ENCODE data around the gene PDE4B. TPM values are rescaled to one million over a fixed set of nuclear protein-coding genes. Genes with fewer than 3 reads are reported as not detected.
"Not testable (repeated sequence)": the region's sequence is repeated elsewhere in the genome, so short reads cannot be mapped to it uniquely, and the experiment has no call there.

Gene PDE4B
- total RNA-seq, 2 experiments from 2014 or later: 23.4 to 26.2 TPM

- intact Hi-C loops (cut with micrococcal nuclease): no loop called here
- Mint-ChIP-seq H3K4me1 (ENCODE audit: low read depth) (peaks cover 33% of the 10 kb centered on the region), H3K27ac (no peak overlapping the region), H3K27me3 (ENCODE audit: low read depth) (no peaks in the 10 kb centered on the region), H3K36me3 (ENCODE audit: low read depth) (no peaks in the 10 kb centered on the region), H3K4me3 (no peak overlapping the region), H3K9me3 (no peaks in the 10 kb centered on the region)
- DNase-seq: no peak
- CTCF ChIA-PET: interaction anchor here (0.7 to 1.6 kb wide), 5 partner anchors 9 to 50 kb away, joined by 3 to 5 read pairs (median 4); no protein-coding TSS in a partner anchor
Measured at GRCh38 chr1:66396212-66396890, 603.7 kb downstream of the PDE4B start.

GRCh38 chr1:66397192-66397591 lies 604.5 kb downstream of the PDE4B start:
- Mint-ChIP-seq H3K4me1 (ENCODE audit: low read depth) (peaks cover 38% of the 10 kb centered on the region), H3K9me3 (no peaks in the 10 kb centered on the region), H3K4me3 (no peak overlapping the region), H3K27me3 (ENCODE audit: low read depth) (no peaks in the 10 kb centered on the region), H3K36me3 (ENCODE audit: low read depth) (no peaks in the 10 kb centered on the region), H3K27ac (no peak overlapping the region)
- CTCF ChIA-PET: no interaction called here
- no peak for DNase-seq
- intact Hi-C loops (cut with micrococcal nuclease): no loop called here

- Mint-ChIP-seq H3K4me1 (ENCODE audit: low read depth) (peaks cover 38% of the 10 kb centered on the region), H3K4me3 (no peak overlapping the region), H3K27me3 (ENCODE audit: low read depth) (no peaks in the 10 kb centered on the region), H3K36me3 (ENCODE audit: low read depth) (no peaks in the 10 kb centered on the region), H3K9me3 (no peaks in the 10 kb centered on the region), H3K27ac (peak overlapping the region; percentile 82)
- CTCF ChIA-PET: interaction anchor here (0.7 to 2.8 kb wide), 5 partner anchors 24 to 184 kb away, joined by 3 to 10 read pairs (median 4); no protein-coding TSS in a partner anchor
- DNase-seq: peak; percentile 30
- intact Hi-C loops (cut with micrococcal nuclease): loop anchor here (1.0 to 2.0 kb wide), 15 partner anchors 11 to 588 kb away; no protein-coding TSS in a partner anchor
Measured at GRCh38 chr1:66399888-66400529, 607.3 kb downstream of the PDE4B start.

- peak; percentile 27 for DNase-seq
- H3K27me3 Mint-ChIP-seq (ENCODE audit: low read depth): no peaks in the 10 kb centered on the region
- peak overlapping the region; percentile 82 for H3K27ac Mint-ChIP-seq
- no peak overlapping the region for H3K4me3 Mint-ChIP-seq
- CTCF ChIA-PET: interaction anchor here (0.9 to 2.8 kb wide), 3 partner anchors 36 to 55 kb away, joined by 3 to 10 read pairs (median 3); no protein-coding TSS in a partner anchor
- H3K36me3 Mint-ChIP-seq (ENCODE audit: low read depth): no peaks in the 10 kb centered on the region
- peaks cover 38% of the 10 kb centered on the region for H3K4me1 Mint-ChIP-seq (ENCODE audit: low read depth)
- H3K9me3 Mint-ChIP-seq: no peaks in the 10 kb centered on the region
- intact Hi-C loops (cut with micrococcal nuclease): loop anchor here (1.0 to 2.0 kb wide), 15 partner anchors 11 to 588 kb away; no protein-coding TSS in a partner anchor
Measured at GRCh38 chr1:66400660-66401059, 608.0 kb downstream of the PDE4B start.

GRCh38 chr1:66401244-66401643 lies 608.5 kb downstream of the PDE4B start:
- H3K4me3 Mint-ChIP-seq: no peak overlapping the region
- CTCF ChIA-PET: interaction anchor here (0.9 to 2.8 kb wide), 4 partner anchors 26 to 56 kb away, joined by 3 to 10 read pairs (median 4); no protein-coding TSS in a partner anchor
- H3K36me3 Mint-ChIP-seq (ENCODE audit: low read depth): no peaks in the 10 kb centered on the region
- H3K27me3 Mint-ChIP-seq (ENCODE audit: low read depth): no peaks in the 10 kb centered on the region
- no peaks in the 10 kb centered on the region for H3K9me3 Mint-ChIP-seq
- intact Hi-C loops (cut with micrococcal nuclease): loop anchor here (2.0 kb wide), 2 partner anchors 16 to 126 kb away; no protein-coding TSS in a partner anchor
- peaks cover 37% of the 10 kb centered on the region for H3K4me1 Mint-ChIP-seq (ENCODE audit: low read depth)
- peak; percentile 11 for DNase-seq
- H3K27ac Mint-ChIP-seq: no peak overlapping the region

DNA sequence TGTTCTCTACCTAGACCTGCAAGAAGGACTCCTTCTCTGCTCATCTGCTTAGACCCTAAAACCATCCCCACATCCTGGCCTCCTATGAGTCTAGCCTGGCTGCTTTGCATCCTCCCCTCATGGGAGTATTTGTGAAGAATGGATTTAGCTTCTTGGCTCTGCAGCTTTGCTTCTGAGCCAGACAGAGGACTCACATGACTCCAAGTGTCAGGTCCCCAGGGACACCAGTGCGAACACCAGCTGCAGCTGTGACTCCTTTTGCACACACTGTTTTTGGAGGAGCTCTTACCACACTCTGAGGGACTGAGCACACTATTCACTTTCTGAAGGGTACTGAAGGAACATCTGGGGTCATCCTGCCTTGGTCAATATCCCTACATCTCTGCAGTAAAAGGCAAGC lies 609.5 kb downstream of the PDE4B start:
- CTCF ChIA-PET: interaction anchor here (1.2 to 2.8 kb wide), 3 partner anchors 25 to 43 kb away, joined by 5 to 10 read pairs (median 6); no protein-coding TSS in a partner anchor
- Mint-ChIP-seq H3K4me1 (ENCODE audit: low read depth) (peaks cover 32% of the 10 kb centered on the region), H3K4me3 (no peak overlapping the region), H3K36me3 (ENCODE audit: low read depth) (no peaks in the 10 kb centered on the region), H3K27ac (no peak overlapping the region), H3K9me3 (no peaks in the 10 kb centered on the region), H3K27me3 (ENCODE audit: low read depth) (no peaks in the 10 kb centered on the region)
- intact Hi-C loops (cut with micrococcal nuclease): no loop called here
- DNase-seq: no peak

DNA sequence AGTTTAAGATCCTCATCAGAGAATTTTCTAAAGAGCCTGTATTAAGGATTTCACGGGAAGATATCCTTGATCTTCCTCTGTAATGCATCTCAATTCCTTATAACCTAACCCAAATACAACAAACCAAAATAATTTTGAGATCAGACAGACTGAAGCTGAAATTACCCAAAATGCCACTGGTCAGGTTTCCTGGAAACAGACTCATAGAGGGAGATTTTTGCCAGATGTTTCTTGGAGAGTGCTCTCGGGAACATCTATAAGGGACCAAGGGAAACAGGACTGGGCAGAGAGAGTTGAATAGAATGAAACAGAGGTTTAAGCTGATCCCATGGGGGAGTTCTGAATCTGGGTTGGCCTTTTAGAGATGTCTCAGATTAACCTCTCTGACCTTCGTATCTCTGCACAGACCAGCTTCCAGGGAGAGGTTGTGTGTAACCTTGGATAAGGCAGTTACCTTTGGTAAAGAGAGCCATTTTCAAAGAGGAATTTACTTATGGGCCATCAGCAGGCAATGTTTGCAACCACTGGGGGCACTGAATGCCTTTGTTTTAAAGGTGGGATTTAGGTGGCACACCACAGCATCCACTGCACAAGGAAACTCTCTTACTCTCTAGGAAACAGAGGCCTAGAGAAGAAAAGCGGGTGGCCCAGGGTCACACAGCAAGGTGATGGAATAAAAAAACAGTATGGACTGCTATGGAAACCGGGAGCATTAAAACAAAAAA lies 610.5 kb downstream of the PDE4B start:
- DNase-seq: no peak
- Mint-ChIP-seq H3K27ac (no peak overlapping the region), H3K27me3 (ENCODE audit: low read depth) (no peaks in the 10 kb centered on the region), H3K9me3 (no peaks in the 10 kb centered on the region), H3K4me1 (ENCODE audit: low read depth) (peaks cover 32% of the 10 kb centered on the region), H3K36me3 (ENCODE audit: low read depth) (no peaks in the 10 kb centered on the region), H3K4me3 (no peak overlapping the region)
- CTCF ChIA-PET: interaction anchor here (1.0 to 2.8 kb wide), 4 partner anchors 24 to 160 kb away, joined by 3 to 10 read pairs (median 6); no protein-coding TSS in a partner anchor
- intact Hi-C loops (cut with micrococcal nuclease): no loop called here

DNA sequence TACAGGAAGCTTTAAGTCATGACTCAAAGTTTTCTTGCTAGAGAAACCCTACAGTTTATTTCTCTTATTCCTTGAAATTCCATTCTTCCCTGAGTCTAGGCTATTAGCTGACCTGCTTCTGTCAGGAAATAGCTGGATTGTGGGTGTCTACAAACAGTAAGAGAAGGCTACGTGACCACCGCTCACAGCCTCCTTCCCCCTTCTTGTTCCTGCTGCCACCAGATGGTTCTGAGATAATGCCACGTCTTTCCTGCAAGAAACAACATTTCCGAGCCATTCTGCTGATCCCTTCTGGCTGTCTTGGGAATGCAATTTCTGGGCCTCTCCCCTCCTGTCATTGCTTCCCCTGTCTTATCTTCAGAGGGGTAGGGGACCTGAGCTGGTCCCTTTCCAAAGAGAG lies 612.4 kb downstream of the PDE4B start:
- H3K36me3 Mint-ChIP-seq (ENCODE audit: low read depth): peaks cover 2% of the 10 kb centered on the region
- no peak for DNase-seq
- peaks cover 9% of the 10 kb centered on the region for H3K9me3 Mint-ChIP-seq
- H3K4me3 Mint-ChIP-seq: no peak overlapping the region
- no peaks in the 10 kb centered on the region for H3K27me3 Mint-ChIP-seq (ENCODE audit: low read depth)
- H3K27ac Mint-ChIP-seq: no peak overlapping the region
- CTCF ChIA-PET: interaction anchor here (1.5 to 1.7 kb wide), 2 partner anchors 9 to 29 kb away, joined by 3 to 4 read pairs; no protein-coding TSS in a partner anchor
- H3K4me1 Mint-ChIP-seq (ENCODE audit: low read depth): peaks cover 18% of the 10 kb centered on the region
- intact Hi-C loops (cut with micrococcal nuclease): no loop called here

DNA sequence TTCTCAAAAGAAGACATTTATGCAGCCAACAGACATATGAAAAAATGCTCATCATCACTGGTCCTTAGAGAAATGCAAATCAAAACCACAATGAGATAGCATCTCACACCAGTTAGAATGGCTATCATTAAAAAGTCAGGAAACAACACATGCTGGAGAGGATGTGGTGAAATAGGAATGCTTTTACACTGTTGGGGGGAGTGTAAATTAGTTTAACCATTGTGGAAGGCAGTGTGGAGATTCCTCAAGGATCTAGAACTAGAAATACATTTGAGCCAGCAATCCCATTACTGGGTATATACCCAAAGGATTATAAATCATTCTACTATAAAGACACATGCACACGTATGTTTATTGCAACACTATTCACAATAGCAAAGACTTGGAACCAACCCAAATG lies 618.8 kb downstream of the PDE4B start:
- CTCF ChIA-PET: interaction anchor here (1.0 kb wide), 1 partner anchor 169 kb away, joined by 4 read pairs; no protein-coding TSS in a partner anchor
- not testable (repeated sequence) for H3K27me3 Mint-ChIP-seq (ENCODE audit: low read depth)

GRCh38 chr1:66412704-66413103 lies 620.0 kb downstream of the PDE4B start:
- peaks cover 24% of the 10 kb centered on the region for H3K9me3 Mint-ChIP-seq
- H3K27ac Mint-ChIP-seq: no peak overlapping the region
- H3K27me3 Mint-ChIP-seq (ENCODE audit: low read depth): no peaks in the 10 kb centered on the region
- H3K36me3 Mint-ChIP-seq (ENCODE audit: low read depth): peaks cover 7% of the 10 kb centered on the region
- CTCF ChIA-PET: interaction anchor here (1.0 kb wide), 1 partner anchor 170 kb away, joined by 4 read pairs; no protein-coding TSS in a partner anchor
- DNase-seq: no peak
- intact Hi-C loops (cut with micrococcal nuclease): no loop called here
- peaks cover 10% of the 10 kb centered on the region for H3K4me1 Mint-ChIP-seq (ENCODE audit: low read depth)
- no peak overlapping the region for H3K4me3 Mint-ChIP-seq

More for the DNA sequence above, 618.8 kb downstream of the PDE4B start:
- not testable (repeated sequence) for H3K36me3 Mint-ChIP-seq (ENCODE audit: low read depth); H3K4me3 Mint-ChIP-seq; H3K4me1 Mint-ChIP-seq (ENCODE audit: low read depth); H3K27ac Mint-ChIP-seq; DNase-seq
- intact Hi-C loops (cut with micrococcal nuclease): loop anchor here (1.0 kb wide), 1 partner anchor 11 kb away; no protein-coding TSS in a partner anchor
- peaks cover 14% of the 10 kb centered on the region for H3K9me3 Mint-ChIP-seq

- DNase-seq: no peak
- peaks cover 10% of the 10 kb centered on the region for H3K4me1 Mint-ChIP-seq (ENCODE audit: low read depth)
- no peaks in the 10 kb centered on the region for H3K27me3 Mint-ChIP-seq (ENCODE audit: low read depth)
- no peak overlapping the region for H3K27ac Mint-ChIP-seq
- CTCF ChIA-PET: no interaction called here
- H3K36me3 Mint-ChIP-seq (ENCODE audit: low read depth): peaks cover 11% of the 10 kb centered on the region
- H3K4me3 Mint-ChIP-seq: no peak overlapping the region
- intact Hi-C loops (cut with micrococcal nuclease): no loop called here
- H3K9me3 Mint-ChIP-seq: peaks cover 28% of the 10 kb centered on the region
Measured at GRCh38 chr1:66413136-66413837, 620.6 kb downstream of the PDE4B start.

Measured in activated naive CD4-positive, alpha-beta T cell treated with anti-CD3 and anti-CD28 coated beads for 36 hours (primary cell).